ENCODE measurements around the gene MYO5B.

GRCh38 chr18:49924293-49924983 is 270.5 kb downstream of the MYO5B start:
- TF ChIP-seq, protein P1, sequence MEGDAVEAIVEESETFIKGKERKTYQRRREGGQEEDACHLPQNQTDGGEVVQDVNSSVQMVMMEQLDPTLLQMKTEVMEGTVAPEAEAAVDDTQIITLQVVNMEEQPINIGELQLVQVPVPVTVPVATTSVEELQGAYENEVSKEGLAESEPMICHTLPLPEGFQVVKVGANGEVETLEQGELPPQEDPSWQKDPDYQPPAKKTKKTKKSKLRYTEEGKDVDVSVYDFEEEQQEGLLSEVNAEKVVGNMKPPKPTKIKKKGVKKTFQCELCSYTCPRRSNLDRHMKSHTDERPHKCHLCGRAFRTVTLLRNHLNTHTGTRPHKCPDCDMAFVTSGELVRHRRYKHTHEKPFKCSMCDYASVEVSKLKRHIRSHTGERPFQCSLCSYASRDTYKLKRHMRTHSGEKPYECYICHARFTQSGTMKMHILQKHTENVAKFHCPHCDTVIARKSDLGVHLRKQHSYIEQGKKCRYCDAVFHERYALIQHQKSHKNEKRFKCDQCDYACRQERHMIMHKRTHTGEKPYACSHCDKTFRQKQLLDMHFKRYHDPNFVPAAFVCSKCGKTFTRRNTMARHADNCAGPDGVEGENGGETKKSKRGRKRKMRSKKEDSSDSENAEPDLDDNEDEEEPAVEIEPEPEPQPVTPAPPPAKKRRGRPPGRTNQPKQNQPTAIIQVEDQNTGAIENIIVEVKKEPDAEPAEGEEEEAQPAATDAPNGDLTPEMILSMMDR (IDR thresholded peaks at IDR 0.05): no peak
- TF ChIP-seq EP300 (IDR thresholded peaks at IDR 0.05) (no peak), POLR2AphosphoS5 (IDR thresholded peaks at IDR 0.05) (no peak)
